Activated CD8-positive, alpha-beta memory T cell treated with anti-CD3 and anti-CD28 coated beads, Interleukin-2, amount 10 ng/mL, durations not matched to agents 7 days and 5 days (primary cell): ENCODE data around the gene C1orf141. TPM values are rescaled to one million over a fixed set of nuclear protein-coding genes. Genes with fewer than 3 reads are reported as not detected.
A peak's percentile ranks its signal among the peaks of the same experiment; 100 is the strongest.

Experiments used
- ATAC-seq: fragments of 150-1000 bp; cut with Tn5 transposase; one replicate; pipeline ENCODE4 v1.10.0; 2021; ENCODE audit warnings: moderate library complexity
- CTCF ChIA-PET: fragments of 350-600 bp; sonication (Branson Sonifier 250); formaldehyde crosslinking; loops from one replicate; lab custom pipeline; 2021; ENCODE audit warnings: antibody characterized with exemption; lab: Charles Lee
- DNase-seq: peaks from one replicate; pipeline ENCODE4 v3.0.0-alpha.2; 2020
- H3K27ac Mint-ChIP-seq: one replicate; pipeline ENCODE4 v1.8.0; 2021; ENCODE audit warnings: mild to moderate bottlenecking, mixed read lengths
- H3K27me3 Mint-ChIP-seq: one replicate; pipeline ENCODE4 v1.8.0; 2021; ENCODE audit warnings: mixed read lengths
- H3K36me3 Mint-ChIP-seq: one replicate; pipeline ENCODE4 v1.8.0; 2021; ENCODE audit warnings: mild to moderate bottlenecking, mixed read lengths
- H3K4me1 Mint-ChIP-seq: one replicate; pipeline ENCODE4 v1.8.0; 2021; ENCODE audit warnings: mixed read lengths
- H3K4me3 Mint-ChIP-seq: one replicate; pipeline ENCODE4 v1.8.0; 2021; ENCODE audit warnings: mild to moderate bottlenecking, moderate library complexity, mixed read lengths
- H3K9me3 Mint-ChIP-seq: one replicate; pipeline ENCODE4 v1.8.0; 2022; ENCODE audit warnings: low read depth, mixed read lengths
- total RNA-seq, 2 experiments: library from RNA; stranded (reverse); gene quantifications; one replicate each; pipeline ENCODE4 v1.2.3, GENCODE V29; 2021

The C1orf141 gene
- total RNA-seq, 2 experiments from 2014 or later, result not detected

GRCh38 chr1:67061266-67061665, 73.5 kb downstream of the C1orf141 start:
- DNase-seq (no peak), ATAC-seq (no peak)
- peaks cover 18% of the 10 kb centered on the region for H3K27me3 Mint-ChIP-seq
- H3K9me3 Mint-ChIP-seq, result no peaks in the 10 kb centered on the region
- no peaks in the 10 kb centered on the region for H3K4me1 Mint-ChIP-seq
- H3K27ac Mint-ChIP-seq, result no peak overlapping the region
- CTCF ChIA-PET, result no interaction called here
- no peak overlapping the region for H3K4me3 Mint-ChIP-seq
- peaks cover 2% of the 10 kb centered on the region for H3K36me3 Mint-ChIP-seq

- DNase-seq (no peak), ATAC-seq (no peak)
- Mint-ChIP-seq H3K27ac (no peak overlapping the region), H3K9me3 (no peaks in the 10 kb centered on the region), H3K27me3 (peaks cover 18% of the 10 kb centered on the region), H3K4me1 (no peaks in the 10 kb centered on the region), H3K36me3 (peaks cover 2% of the 10 kb centered on the region), H3K4me3 (no peak overlapping the region)
- CTCF ChIA-PET, result interaction anchor here (0.7 kb wide), 1 partner anchor 152 kb away, joined by 3 read pairs; no protein-coding TSS in a partner anchor
These were observed 74.0 kb downstream of the C1orf141 start for GRCh38 chr1:67060811-67061218.

DNA sequence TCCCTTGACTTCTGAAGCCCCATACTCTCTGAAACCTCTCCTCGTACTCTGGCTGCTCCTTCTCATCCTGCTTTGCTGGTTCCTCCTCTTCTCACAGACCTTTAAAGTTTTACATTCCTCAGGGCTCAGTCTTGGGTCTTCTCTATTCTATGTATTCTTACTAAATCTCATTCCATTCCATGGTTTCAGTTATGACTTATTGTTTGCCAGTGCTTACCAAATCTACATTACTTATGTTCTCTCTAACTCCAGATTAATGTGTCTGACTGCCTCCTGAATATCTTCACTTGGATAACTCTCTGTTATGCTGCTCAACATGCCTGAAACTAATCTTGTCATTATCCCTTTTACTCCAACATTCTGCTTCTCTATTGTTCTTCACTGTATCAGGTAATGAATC, 75.4 kb downstream of the C1orf141 start:
- H3K27me3 Mint-ChIP-seq, result peaks cover 10% of the 10 kb centered on the region
- peaks cover 2% of the 10 kb centered on the region for H3K36me3 Mint-ChIP-seq
- no peak for DNase-seq
- H3K27ac Mint-ChIP-seq, result no peak overlapping the region
- no peak for ATAC-seq
- peaks cover 7% of the 10 kb centered on the region for H3K4me1 Mint-ChIP-seq
- no peaks in the 10 kb centered on the region for H3K9me3 Mint-ChIP-seq
- CTCF ChIA-PET, result no interaction called here
- H3K4me3 Mint-ChIP-seq, result no peak overlapping the region

DNA sequence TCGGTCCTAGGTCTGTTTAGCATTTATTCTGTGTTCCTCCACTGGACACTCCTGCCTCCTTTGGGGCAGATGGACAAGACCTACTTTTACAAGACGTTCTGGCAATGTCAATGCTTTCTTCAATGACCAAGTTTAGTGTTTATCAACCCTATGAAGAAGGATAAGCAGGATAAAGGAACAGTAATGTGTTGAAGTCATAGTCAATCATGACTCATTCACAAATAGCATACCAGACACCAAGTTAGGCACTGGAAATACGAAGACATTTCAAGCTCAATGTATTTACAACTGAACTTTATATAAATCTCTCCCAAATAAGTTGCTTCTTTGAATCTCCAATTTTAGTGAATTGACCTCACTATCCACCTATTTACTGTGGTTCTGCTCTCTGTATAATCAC, 76.0 kb downstream of the C1orf141 start:
- peaks cover 8% of the 10 kb centered on the region for H3K4me1 Mint-ChIP-seq
- ATAC-seq, result no peak

GRCh38 chr1:67058242-67058641, 76.5 kb downstream of the C1orf141 start:
- peaks cover 10% of the 10 kb centered on the region for H3K27me3 Mint-ChIP-seq
- peaks cover 2% of the 10 kb centered on the region for H3K36me3 Mint-ChIP-seq
- no peak overlapping the region for H3K4me3 Mint-ChIP-seq
- no peaks in the 10 kb centered on the region for H3K9me3 Mint-ChIP-seq
- H3K4me1 Mint-ChIP-seq, result peaks cover 8% of the 10 kb centered on the region
- no peak for DNase-seq
- no peak for ATAC-seq
- CTCF ChIA-PET, result interaction anchor here (0.7 kb wide), 1 partner anchor 154 kb away, joined by 3 read pairs; no protein-coding TSS in a partner anchor
- H3K27ac Mint-ChIP-seq, result no peak overlapping the region

More for the DNA sequence above, 76.0 kb downstream of the C1orf141 start:
- DNase-seq, result no peak
- Mint-ChIP-seq H3K4me3 (no peak overlapping the region), H3K9me3 (no peaks in the 10 kb centered on the region), H3K27ac (no peak overlapping the region), H3K27me3 (peaks cover 10% of the 10 kb centered on the region), H3K36me3 (peaks cover 2% of the 10 kb centered on the region)
- CTCF ChIA-PET, result interaction anchor here (0.7 kb wide), 1 partner anchor 154 kb away, joined by 3 read pairs; no protein-coding TSS in a partner anchor

- peak; percentile 76 for ATAC-seq
- Mint-ChIP-seq H3K4me1 (peaks cover 29% of the 10 kb centered on the region), H3K4me3 (peak within 1 kb of the TSS; percentile 82), H3K9me3 (no peaks in the 10 kb centered on the region), H3K27me3 (peaks cover 4% of the 10 kb centered on the region), H3K27ac (peak within 1 kb of the TSS; percentile 89), H3K36me3 (peaks cover 17% of the 10 kb centered on the region)
- DNase-seq, result peak; percentile 75
- CTCF ChIA-PET, result interaction anchor here (1.0 to 2.0 kb wide), 4 partner anchors 58 to 95 kb away, joined by 3 to 8 read pairs (median 6); no protein-coding TSS in a partner anchor
These were observed 80.7 kb downstream of the C1orf141 start, which contains the start of gene SLC35D1 for GRCh38 chr1:67053785-67054772. Gene SLC35D1 (minus strand): TSS chr1:67054148. CDS start chr1:67054013, 135 bp downstream.

DNA sequence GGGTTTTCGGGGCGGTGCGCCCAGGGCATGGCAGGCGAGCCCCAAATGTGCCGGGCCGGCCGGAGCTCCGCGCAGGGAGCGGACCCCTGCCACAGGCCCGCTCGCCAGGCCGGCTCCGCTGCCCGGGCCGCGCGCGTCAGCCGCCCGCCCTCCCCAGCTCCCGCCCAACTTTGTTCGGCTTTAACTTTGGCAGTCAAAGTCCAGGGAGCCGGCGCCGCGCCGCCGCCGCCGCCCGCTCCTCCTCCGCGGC, 81.3 kb downstream of the C1orf141 start:
- H3K4me1 Mint-ChIP-seq, result peaks cover 29% of the 10 kb centered on the region
- CTCF ChIA-PET, result interaction anchor here (1.0 to 2.0 kb wide), 5 partner anchors 57 to 160 kb away, joined by 3 to 8 read pairs (median 3); no protein-coding TSS in a partner anchor
- peaks cover 18% of the 10 kb centered on the region for H3K36me3 Mint-ChIP-seq
- no peaks in the 10 kb centered on the region for H3K9me3 Mint-ChIP-seq
- peak overlapping the region; percentile 82 for H3K4me3 Mint-ChIP-seq
- ATAC-seq (peak; percentile 59), DNase-seq (no peak)
- H3K27me3 Mint-ChIP-seq, result peaks cover 4% of the 10 kb centered on the region
- peak overlapping the region; percentile 89 for H3K27ac Mint-ChIP-seq

- Mint-ChIP-seq H3K36me3 (peaks cover 18% of the 10 kb centered on the region), H3K9me3 (no peaks in the 10 kb centered on the region), H3K27me3 (no peaks in the 10 kb centered on the region), H3K4me1 (peaks cover 29% of the 10 kb centered on the region), H3K27ac (peak overlapping the region; percentile 84), H3K4me3 (peak overlapping the region; percentile 82)
- CTCF ChIA-PET, result interaction anchor here (1.0 to 2.0 kb wide), 5 partner anchors 57 to 160 kb away, joined by 3 to 8 read pairs (median 3); no protein-coding TSS in a partner anchor
- DNase-seq (peak; percentile 60), ATAC-seq (no peak)
These were observed 81.8 kb downstream of the C1orf141 start for GRCh38 chr1:67052741-67053534.

GRCh38 chr1:67051196-67051595, 83.6 kb downstream of the C1orf141 start:
- DNase-seq, result no peak
- no peaks in the 10 kb centered on the region for H3K27me3 Mint-ChIP-seq
- peaks cover 27% of the 10 kb centered on the region for H3K36me3 Mint-ChIP-seq
- H3K9me3 Mint-ChIP-seq, result no peaks in the 10 kb centered on the region
- ATAC-seq, result no peak
- H3K4me1 Mint-ChIP-seq, result peaks cover 29% of the 10 kb centered on the region
- CTCF ChIA-PET, result interaction anchor here (0.8 to 3.2 kb wide), 5 partner anchors 27 to 161 kb away, joined by 3 to 10 read pairs (median 5); no protein-coding TSS in a partner anchor
- H3K4me3 Mint-ChIP-seq, result peak overlapping the region; percentile 25
- peak overlapping the region; percentile 14 for H3K27ac Mint-ChIP-seq

DNA sequence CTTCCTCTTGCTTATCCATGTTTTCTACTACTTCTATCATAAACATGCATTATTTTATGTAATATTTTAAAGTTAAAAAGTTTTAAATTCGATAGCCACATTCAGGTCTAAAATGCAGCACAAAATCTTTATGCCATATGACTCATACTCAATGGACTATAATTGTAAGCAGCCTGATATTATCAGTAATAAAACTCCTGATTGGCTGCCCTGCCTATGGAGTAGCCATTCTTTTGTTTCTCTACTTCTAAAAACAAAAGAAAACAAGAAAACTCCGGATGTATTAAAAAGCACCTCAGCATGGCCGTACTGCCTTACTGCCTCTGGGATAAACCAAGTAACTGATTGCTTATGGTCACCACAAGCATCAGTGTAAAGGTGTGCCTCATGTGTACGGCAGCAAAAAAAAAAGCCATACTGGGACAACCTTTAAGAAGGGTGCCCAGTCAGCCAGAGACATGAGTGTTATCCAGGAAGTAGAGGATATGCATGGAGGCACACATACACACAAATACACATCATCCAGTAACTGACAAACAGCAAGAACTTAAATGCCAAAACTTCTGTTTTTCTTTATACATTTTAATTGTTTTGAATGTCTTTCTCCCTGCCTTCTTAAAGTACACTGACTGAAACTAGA, 90.0 kb downstream of the C1orf141 start:
- no peak overlapping the region for H3K4me3 Mint-ChIP-seq
- H3K9me3 Mint-ChIP-seq, result no peaks in the 10 kb centered on the region
- no peaks in the 10 kb centered on the region for H3K27me3 Mint-ChIP-seq
- no peaks in the 10 kb centered on the region for H3K4me1 Mint-ChIP-seq
- H3K27ac Mint-ChIP-seq, result no peak overlapping the region
- CTCF ChIA-PET, result interaction anchor here (0.8 kb wide), 1 partner anchor 100 kb away, joined by 3 read pairs; no protein-coding TSS in a partner anchor
- peaks cover 52% of the 10 kb centered on the region for H3K36me3 Mint-ChIP-seq
- ATAC-seq (no peak), DNase-seq (no peak)

DNA sequence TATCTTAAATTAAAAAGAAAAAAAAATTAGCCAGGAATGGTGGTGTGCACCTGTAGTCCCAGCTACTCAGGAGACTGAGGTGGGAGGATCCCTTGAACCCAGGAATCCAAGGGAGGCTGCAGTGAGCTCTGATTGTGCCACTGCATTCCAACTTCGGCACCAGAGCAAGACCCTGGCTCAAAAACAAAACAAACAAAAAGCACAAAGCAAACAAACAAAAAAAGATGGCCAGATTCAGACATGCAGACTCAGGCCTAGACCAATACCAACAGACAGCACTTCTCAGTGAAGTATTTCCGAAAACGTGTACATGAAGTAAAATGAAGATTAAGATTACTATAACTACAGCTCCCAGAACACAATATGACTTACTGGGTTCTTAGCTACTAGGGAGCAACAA, 91.4 kb downstream of the C1orf141 start:
- CTCF ChIA-PET, result no interaction called here
- DNase-seq (no peak), ATAC-seq (no peak)
- no peak overlapping the region for H3K27ac Mint-ChIP-seq
- peaks cover 58% of the 10 kb centered on the region for H3K36me3 Mint-ChIP-seq
- H3K4me1 Mint-ChIP-seq, result no peaks in the 10 kb centered on the region
- no peaks in the 10 kb centered on the region for H3K9me3 Mint-ChIP-seq
- H3K27me3 Mint-ChIP-seq, result no peaks in the 10 kb centered on the region
- no peak overlapping the region for H3K4me3 Mint-ChIP-seq
